A549 (cell line): ENCODE measurements around the gene COPS7A. TPM values are rescaled to one million over a fixed set of nuclear protein-coding genes. Genes with fewer than 3 reads are reported as not detected.

ENCODE experiments used
- ATAC-seq, 2 experiments: fragments of 200-7000 bp in 1 of 2; fragments of >200 bp in 1 of 2; cut with Nextera tagmentation in 1 of 2; cut with Tn5 transposase in 1 of 2; 3 replicates each; pipeline versions ENCODE4 v1.8.0 to v1.9.1; 2018 to 2020; ENCODE audit warnings: mild to moderate bottlenecking in 1 of 2, moderate library complexity in 1 of 2
- CTCF ChIA-PET: fragments of 300-600 bp; sonication (Branson Sonifier 250); formaldehyde crosslinking; extraction: SDS; loops from one replicate; lab custom pipeline; 2021; ENCODE audit warnings: antibody characterized with exemption, inconsistent platforms; lab: Yijun Ruan, JAX
- POLR2A ChIA-PET: fragments of 350-600 bp; formaldehyde crosslinking; extraction: SDS; loops from one replicate; lab custom pipeline; 2021; ENCODE audit warnings: antibody characterized with exemption, inconsistent platforms; lab: Yijun Ruan, JAX
- DNase-seq, 2 experiments: peaks; one replicate each; pipeline versions ENCODE4 v3.0.0 to v3.0.0-alpha.2; 2011 to 2016; ENCODE audit warnings: low read depth in 1 of 2, low spot score in 1 of 2
- FAIRE-seq: peaks from 2 replicates; lab custom pipeline; 2011; peaks lifted over from hg19 to GRCh38; lab: Jason Lieb, UNC
- H3K27ac ChIP-seq, 2 experiments: fragments of >200 bp; sonication (Bioruptor Twin); formaldehyde crosslinking; 3 replicates each; pipeline ENCODE4 v1.5.1; 2016 to 2017
- H3K4me1 ChIP-seq: fragments of >200 bp; sonication (Bioruptor Twin); formaldehyde crosslinking; 3 replicates; pipeline ENCODE4 v1.6.1; 2016
- H3K4me2 ChIP-seq: fragments of >200 bp; sonication (Bioruptor Twin); formaldehyde crosslinking; 3 replicates; pipeline ENCODE4 v1.6.1; 2016
- H3K4me3 ChIP-seq: fragments of >200 bp; sonication (Bioruptor Twin); formaldehyde crosslinking; 3 replicates; pipeline ENCODE4 v1.5.1; 2016
- H3K9me3 ChIP-seq: fragments of >200 bp; sonication (Bioruptor Twin); formaldehyde crosslinking; 3 replicates; pipeline ENCODE4 v1.6.1; 2016
- CBX2 ChIP-seq: fragments of 200-600 bp; sonication (generic); IDR thresholded peaks from 2 replicates; pipeline ENCODE4 v1.6.1; 2016; ENCODE audit warnings: low read depth, mild to moderate bottlenecking, borderline replicate concordance
- CBX8 ChIP-seq: fragments of 200-600 bp; sonication (generic); IDR thresholded peaks from 2 replicates; pipeline ENCODE4 v1.6.1; 2016
- CTCF ChIP-seq: fragments of >200 bp; sonication (Bioruptor Twin); formaldehyde crosslinking; IDR thresholded peaks from 3 replicates; pipeline ENCODE4 v1.5.1; 2016
- EHF ChIP-seq: fragments of 250-450 bp; sonication (Bioruptor Pico); IDR thresholded peaks from 2 replicates; pipeline ENCODE4 v1.5.0; 2020; ENCODE audit warnings: mild to moderate bottlenecking
- EHMT2 ChIP-seq: fragments of 200-600 bp; sonication (generic); IDR thresholded peaks from 2 replicates; pipeline ENCODE4 v1.6.1; 2016; ENCODE audit warnings: antibody characterized with exemption, low read depth, mild to moderate bottlenecking, moderate library complexity
- FOSB ChIP-seq: fragments of 250-450 bp; sonication (Bioruptor Pico); IDR thresholded peaks from 2 replicates; pipeline ENCODE4 v1.5.0; 2020; ENCODE audit warnings: mild to moderate bottlenecking, moderate library complexity
- GATA3 ChIP-seq: IDR thresholded peaks from 2 replicates; pipeline ENCODE4 v1.6.1; 2012; ENCODE audit warnings: borderline replicate concordance
- HDAC2 ChIP-seq: fragments of 200-600 bp; sonication (generic); IDR thresholded peaks from 2 replicates; pipeline ENCODE4 v1.6.1; 2016
- HES2 ChIP-seq: fragments of >200 bp; sonication (Bioruptor Twin); formaldehyde crosslinking; IDR thresholded peaks from 2 replicates; pipeline ENCODE4 v1.6.1; 2016
- MAFK ChIP-seq: fragments of 450-650 bp; IDR thresholded peaks from 2 replicates; pipeline ENCODE4 v1.6.1; 2014; ENCODE audit not compliant: partially characterized antibody
- MAX ChIP-seq: IDR thresholded peaks from 2 replicates; pipeline ENCODE4 v1.6.1; 2012
- MAZ ChIP-seq: fragments of 150-350 bp; IDR thresholded peaks from 2 replicates; pipeline ENCODE4 v1.6.1; 2014; ENCODE audit warnings: antibody characterized with exemption, low read depth, low read length, borderline replicate concordance
- MYC ChIP-seq: IDR thresholded peaks from 2 replicates; pipeline ENCODE4 v1.6.1; 2012; ENCODE audit warnings: mild to moderate bottlenecking, inconsistent platforms, low read length, improper control_type of control experiment, borderline replicate concordance
- NFE2L2 ChIP-seq: fragments of 150-350 bp; conservative IDR thresholded peaks from 2 replicates; pipeline ENCODE4 v1.6.1; 2014; ENCODE audit warnings: low read length
- NPAS2 ChIP-seq: fragments of 250-450 bp; sonication (Bioruptor Pico); IDR thresholded peaks from 2 replicates; pipeline ENCODE4 v1.8.0; 2022; ENCODE audit warnings: mild to moderate bottlenecking, moderate library complexity, borderline replicate concordance
- NR3C1 ChIP-seq: fragments of >200 bp; sonication (Bioruptor Twin); formaldehyde crosslinking; IDR thresholded peaks from 3 replicates; pipeline ENCODE4 v1.6.1; 2017
- PBX3 ChIP-seq: IDR thresholded peaks from 2 replicates; pipeline ENCODE4 v1.6.1; 2012
- PHF8 ChIP-seq: fragments of 200-600 bp; sonication (generic); IDR thresholded peaks from 2 replicates; pipeline ENCODE4 v1.6.1; 2016; ENCODE audit warnings: low read depth, mild to moderate bottlenecking, antibody characterized with exemption, moderate library complexity, borderline replicate concordance
- RARB ChIP-seq: fragments of 250-450 bp; sonication (Bioruptor Pico); IDR thresholded peaks from 2 replicates; pipeline ENCODE4 v1.8.0; 2021; ENCODE audit warnings: mild to moderate bottlenecking, moderate library complexity
- RCOR1 ChIP-seq: fragments of 150-350 bp; IDR thresholded peaks from 2 replicates; pipeline ENCODE4 v1.6.1; 2014; ENCODE audit warnings: antibody characterized with exemption, low read length, low read depth
- RFX5 ChIP-seq: fragments of 450-650 bp; IDR thresholded peaks from 2 replicates; pipeline ENCODE4 v1.7.1; 2014; ENCODE audit warnings: antibody characterized with exemption, mild to moderate bottlenecking, moderate library complexity
- RNF2 ChIP-seq: fragments of 200-600 bp; sonication (generic); IDR thresholded peaks from 2 replicates; pipeline ENCODE4 v1.6.1; 2016; ENCODE audit warnings: low read depth, mild to moderate bottlenecking, antibody characterized with exemption, moderate library complexity, borderline replicate concordance
- USF2 ChIP-seq: fragments of 450-650 bp; IDR thresholded peaks from 2 replicates; pipeline ENCODE4 v1.6.1; 2014; ENCODE audit warnings: antibody characterized with exemption
- ZC3H11A ChIP-seq: fragments of 450-650 bp; IDR thresholded peaks from 2 replicates; pipeline ENCODE4 v1.6.1; 2014; ENCODE audit warnings: antibody characterized with exemption, mild to moderate bottlenecking
- ZFP36 ChIP-seq: fragments of 450-650 bp; IDR thresholded peaks from 2 replicates; pipeline ENCODE4 v1.6.1; 2014; ENCODE audit warnings: borderline replicate concordance; ENCODE audit not compliant: partially characterized antibody
- WGBS: methylation state at CpG from one replicate; pipeline ENCODE4 v1.1.6; 2017; ENCODE audit errors: missing lambda C conversion rate; 5-methylcytosine and 5-hydroxymethylcytosine counted together
- polyA plus RNA-seq, 4 experiments: library from polyadenylated mRNA; depleted of rRNA in 3 of 4; stranded (reverse); fragments of >200 nt; fragmentation: RNase III in 1 of 4; extraction: RNeasy Plus Mini Kit Qiagen cat#74134 plus additional on column Dnase treatment in 1 of 4; gene quantifications; 2 replicates in 3 of 4; 3 replicates in 1 of 4; pipeline ENCODE4 v1.2.3, GENCODE V29; 2011 to 2017
- TF ChIP-seq, protein P1 (sequence below): fragments of 250-450 bp; sonication (Bioruptor Pico); IDR thresholded peaks from 2 replicates; pipeline ENCODE4 v1.5.0; 2020; ENCODE audit warnings: low read depth, mild to moderate bottlenecking, moderate library complexity
- TF ChIP-seq, protein P2 (sequence below): fragments of 250-450 bp; sonication (Bioruptor Pico); IDR thresholded peaks from 2 replicates; pipeline ENCODE4 v1.5.0; 2021; ENCODE audit warnings: mild to moderate bottlenecking, moderate library complexity, borderline replicate concordance

The COPS7A gene
- polyA plus RNA-seq, 2 of the 4 experiments (the other 2 are of a cell fraction), result 46.9 to 78.8 TPM

DNA sequence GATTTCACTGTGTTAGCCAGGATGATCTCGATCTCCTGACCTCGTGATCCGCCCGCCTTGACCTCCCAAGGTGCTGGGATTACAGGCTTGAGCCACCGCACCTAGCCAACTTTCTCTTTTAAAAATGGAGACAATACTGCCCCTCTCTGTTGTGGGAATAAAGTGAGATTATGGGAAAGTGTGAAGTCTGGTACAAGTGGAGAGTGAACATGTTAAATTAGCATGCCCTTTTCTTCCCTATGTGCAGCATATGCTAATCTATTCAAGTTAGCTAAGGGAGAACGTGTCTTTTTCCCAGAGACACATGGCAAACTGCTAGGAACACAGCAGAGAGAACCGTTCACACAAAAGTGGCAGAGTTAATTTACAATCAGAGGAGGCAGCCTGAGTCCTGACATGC, 1.5 kb downstream of the COPS7A start:
- POLR2A ChIA-PET, result no interaction called here
- 89% methylated on average over 7 of the region's 7 CpGs for WGBS

DNA sequence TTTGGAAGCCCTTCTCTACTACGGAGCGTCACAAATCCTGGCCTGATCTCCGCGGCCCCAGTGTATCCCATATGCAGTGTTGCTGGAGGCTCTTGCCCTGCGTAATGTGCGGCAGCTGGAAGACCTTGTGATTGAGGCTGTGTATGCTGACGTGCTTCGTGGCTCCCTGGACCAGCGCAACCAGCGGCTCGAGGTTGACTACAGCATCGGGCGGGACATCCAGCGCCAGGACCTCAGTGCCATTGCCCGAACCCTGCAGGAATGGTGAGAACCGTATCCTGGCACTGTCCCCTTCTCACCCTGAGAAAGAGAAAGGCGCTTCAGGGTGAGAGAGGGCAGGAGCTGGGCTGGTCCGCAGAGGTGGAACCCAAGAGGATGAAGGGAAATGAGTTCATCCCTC, 5.3 kb downstream of the COPS7A start:
- ChIA-PET POLR2A (no interaction called here), CTCF (interaction anchor here (2.5 to 7.6 kb wide), 2 partner anchors 24 kb away, joined by 15 to 52 read pairs; partner anchors contain the start of gene MLF2)
- no peak overlapping the region for H3K27ac ChIP-seq
- ATAC-seq (no peak), DNase-seq (no peak), FAIRE-seq (no peak)
- H3K9me3 ChIP-seq, result no peaks in the 10 kb centered on the region
- H3K4me2 ChIP-seq, result no peak overlapping the region
- 95% methylated on average over 18 of the region's 18 CpGs for WGBS
- no peak overlapping the region for H3K4me3 ChIP-seq
- peaks cover 9% of the 10 kb centered on the region for H3K4me1 ChIP-seq
- TF ChIP-seq RCOR1, result no peak
- TF ChIP-seq ZFP36, result no peak
- no peak for TF ChIP-seq NFE2L2
- TF ChIP-seq HES2, result no peak
- TF ChIP-seq MYC, result no peak
- no peak for TF ChIP-seq USF2
- no peak for TF ChIP-seq MAFK
- TF ChIP-seq PBX3, result no peak
- TF ChIP-seq EHMT2, result no peak
- TF ChIP-seq NPAS2 (CRISPR knock-in tag), result no peak
- no peak for TF ChIP-seq CBX8
- no peak for TF ChIP-seq HDAC2
- TF ChIP-seq PHF8, result no peak
- TF ChIP-seq RFX5, result no peak

More for the DNA sequence above, 1.5 kb downstream of the COPS7A start:
- FAIRE-seq, result no peak
- peak overlapping the region in 1 of 2 experiments; percentile 25; a peak in 2 of 6 replicates for H3K27ac ChIP-seq
- H3K4me3 ChIP-seq, result no peak overlapping the region
- H3K4me1 ChIP-seq, result peaks cover 13% of the 10 kb centered on the region
- peak overlapping the region; percentile 94 for H3K4me2 ChIP-seq
- TF ChIP-seq CTCF (no peak), EHF (CRISPR knock-in tag) (no peak), RARB (no peak), NPAS2 (CRISPR knock-in tag) (no peak), PHF8 (no peak), FOSB (CRISPR knock-in tag) (no peak), PBX3 (no peak), RNF2 (no peak), CBX2 (no peak), ZC3H11A (no peak), RFX5 (no peak), NR3C1 (no peak), GATA3 (no peak), MAX (no peak), MAZ (no peak)
- TF ChIP-seq, protein P1, sequence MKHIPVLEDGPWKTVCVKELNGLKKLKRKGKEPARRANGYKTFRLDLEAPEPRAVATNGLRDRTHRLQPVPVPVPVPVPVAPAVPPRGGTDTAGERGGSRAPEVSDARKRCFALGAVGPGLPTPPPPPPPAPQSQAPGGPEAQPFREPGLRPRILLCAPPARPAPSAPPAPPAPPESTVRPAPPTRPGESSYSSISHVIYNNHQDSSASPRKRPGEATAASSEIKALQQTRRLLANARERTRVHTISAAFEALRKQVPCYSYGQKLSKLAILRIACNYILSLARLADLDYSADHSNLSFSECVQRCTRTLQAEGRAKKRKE (CRISPR knock-in tag), result no peak
- TF ChIP-seq, protein P2, sequence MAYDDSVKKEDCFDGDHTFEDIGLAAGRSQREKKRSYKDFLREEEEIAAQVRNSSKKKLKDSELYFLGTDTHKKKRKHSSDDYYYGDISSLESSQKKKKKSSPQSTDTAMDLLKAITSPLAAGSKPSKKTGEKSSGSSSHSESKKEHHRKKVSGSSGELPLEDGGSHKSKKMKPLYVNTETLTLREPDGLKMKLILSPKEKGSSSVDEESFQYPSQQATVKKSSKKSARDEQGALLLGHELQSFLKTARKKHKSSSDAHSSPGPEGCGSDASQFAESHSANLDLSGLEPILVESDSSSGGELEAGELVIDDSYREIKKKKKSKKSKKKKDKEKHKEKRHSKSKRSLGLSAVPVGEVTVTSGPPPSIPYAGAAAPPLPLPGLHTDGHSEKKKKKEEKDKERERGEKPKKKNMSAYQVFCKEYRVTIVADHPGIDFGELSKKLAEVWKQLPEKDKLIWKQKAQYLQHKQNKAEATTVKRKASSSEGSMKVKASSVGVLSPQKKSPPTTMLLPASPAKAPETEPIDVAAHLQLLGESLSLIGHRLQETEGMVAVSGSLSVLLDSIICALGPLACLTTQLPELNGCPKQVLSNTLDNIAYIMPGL (CRISPR knock-in tag), result no peak
- TF ChIP-seq, all 56 proteins: peak for 0
- H3K9me3 ChIP-seq, result no peaks in the 10 kb centered on the region
- CTCF ChIA-PET, result interaction anchor here (1.6 to 7.6 kb wide), 6 partner anchors 10 to 100 kb away, joined by 4 to 52 read pairs (median 12); partner anchors contain the start of genes MLF2 and ZNF384
- ATAC-seq, result no peak
- no peak for DNase-seq
